HCT116 (cell line): ENCODE measurements around the gene RIC8B. TPM values are rescaled to one million over a fixed set of nuclear protein-coding genes. Genes with fewer than 3 reads are reported as not detected.

Experiments used
- ATAC-seq: fragments of 200-7000 bp; cut with Tn5 transposase; 2 replicates; pipeline ENCODE4 v1.9.1; 2020; ENCODE audit warnings: mild to moderate bottlenecking, moderate library complexity
- BruUV-seq: library from RNA; stranded (reverse); fragments of 400-500 nt; replicated peaks from 2 replicates; lab custom pipeline; 2021; lab: Mats Ljungman, UMichigan
- CTCF ChIA-PET: fragments of 300-600 bp; sonication (Branson Sonifier 250); formaldehyde crosslinking; loops from one replicate; lab custom pipeline; 2021; ENCODE audit warnings: antibody characterized with exemption; lab: Charles Lee
- POLR2A ChIA-PET: fragments of 300-600, 350-600 bp; sonication (Branson Sonifier 250); formaldehyde crosslinking; loops from one replicate; lab custom pipeline; 2021; ENCODE audit warnings: antibody characterized with exemption; lab: Charles Lee
- RAD21 ChIA-PET, 2 experiments: fragments of 300-600 bp; sonication (Branson Sonifier 250); formaldehyde crosslinking; loops; one replicate each; lab custom pipeline; 2023; ENCODE audit warnings: low total read pairs in 2 of 2; ENCODE audit not compliant: uncharacterized antibody in 2 of 2, unreplicated experiment in 2 of 2, low non-redundant PET in 1 of 2; lab: Charles Lee
- DNase-seq: peaks from one replicate; pipeline ENCODE4 v3.0.0-alpha.2; 2010; ENCODE audit warnings: low read depth, low spot score
- H2AFZ ChIP-seq: fragments of 200-600 bp; shearing (Covaris generic), sonication (generic); 2 replicates; pipeline ENCODE4 v1.6.1; 2017; ENCODE audit warnings: low read depth, mixed run types, mixed read lengths, antibody characterized with exemption, low read length; ENCODE audit not compliant: poor library complexity, severe bottlenecking
- H3K27ac ChIP-seq: 2 replicates; pipeline ENCODE4 v1.5.1; 2012; ENCODE audit warnings: low read depth, low read length
- H3K27me3 ChIP-seq: fragments of 200-600 bp; sonication (generic); 2 replicates; pipeline ENCODE4 v1.6.1; 2016; ENCODE audit warnings: mixed run types, low read length, mixed read lengths; ENCODE audit not compliant: insufficient read depth
- H3K36me3 ChIP-seq, 2 experiments: fragments of 200-500 bp in 1 of 2; fragments of 200-600 bp in 1 of 2; sonication (Bioruptor generic) in 1 of 2; sonication (generic) in 1 of 2; 2 replicates each; pipeline versions ENCODE4 v1.5.1 to v1.6.1; 2014 to 2016; ENCODE audit warnings: low read length in 2 of 2, inconsistent platforms in 1 of 2, mixed read lengths in 1 of 2, mixed run types in 1 of 2; ENCODE audit not compliant: insufficient read depth in 2 of 2, control insufficient read depth in 1 of 2
- H3K4me1 ChIP-seq, 2 experiments: fragments of 200-600 bp in 1 of 2; sonication (generic) in 1 of 2; 2 replicates each; pipeline versions ENCODE4 v1.5.1 to v1.6.1; 2012 to 2017; ENCODE audit warnings: low read length in 2 of 2, inconsistent platforms in 1 of 2, mild to moderate bottlenecking in 1 of 2, mixed read lengths in 1 of 2, mixed run types in 1 of 2, moderate library complexity in 1 of 2; ENCODE audit not compliant: insufficient read depth in 2 of 2, control insufficient read depth in 1 of 2
- H3K4me2 ChIP-seq: fragments of 200-600 bp; sonication (generic); 2 replicates; pipeline ENCODE4 v1.6.1; 2017; ENCODE audit warnings: mixed run types, low read length, mixed read lengths
- H3K4me3 ChIP-seq, 2 experiments: fragments of 200-600 bp in 1 of 2; sonication (generic) in 1 of 2; replicated peaks in 1 of 2; 2 replicates each; pipeline ENCODE4 v1.5.1; 2011 to 2016; ENCODE audit warnings: low read length in 2 of 2, control low read depth in 1 of 2, low read depth in 1 of 2, mild to moderate bottlenecking in 1 of 2, mixed read lengths in 1 of 2, mixed run types in 1 of 2
- H3K79me2 ChIP-seq: fragments of 200-600 bp; sonication (generic); 2 replicates; pipeline ENCODE4 v1.6.1; 2017; ENCODE audit warnings: mild to moderate bottlenecking, mixed run types, low read length, moderate library complexity, mixed read lengths; ENCODE audit not compliant: insufficient read depth
- H3K9ac ChIP-seq: fragments of 200-600 bp; sonication (generic); 2 replicates; pipeline ENCODE4 v1.6.1; 2016; ENCODE audit warnings: low read length, mixed read lengths
- H3K9me2 ChIP-seq: fragments of 200-600 bp; sonication (generic), shearing (Covaris generic); 2 replicates; pipeline ENCODE4 v1.6.1; 2017; ENCODE audit warnings: mixed run types, mild to moderate bottlenecking, moderate library complexity; ENCODE audit not compliant: insufficient read depth
- H3K9me3 ChIP-seq, 2 experiments: fragments of 200-500 bp in 1 of 2; fragments of 200-600 bp in 1 of 2; sonication (Bioruptor generic) in 1 of 2; sonication (generic) in 1 of 2; 2 replicates each; pipeline ENCODE4 v1.6.1; 2014 to 2017; ENCODE audit warnings: low read length in 2 of 2, mixed read lengths in 2 of 2, inconsistent platforms in 1 of 2, low read depth in 1 of 2, mild to moderate bottlenecking in 1 of 2, mixed run types in 1 of 2, moderate library complexity in 1 of 2; ENCODE audit not compliant: control insufficient read depth in 1 of 2, insufficient read depth in 1 of 2
- H4K20me1 ChIP-seq: fragments of 200-600 bp; sonication (generic), shearing (Covaris generic); 2 replicates; pipeline ENCODE4 v1.6.1; 2017; ENCODE audit warnings: mixed run types, mild to moderate bottlenecking, moderate library complexity; ENCODE audit not compliant: insufficient read depth
- CBX3 ChIP-seq: IDR thresholded peaks from 2 replicates; pipeline ENCODE4 v1.6.1; 2012; ENCODE audit warnings: low read depth
- CEBPB ChIP-seq: IDR thresholded peaks from 2 replicates; pipeline ENCODE4 v1.6.1; 2012; ENCODE audit warnings: low read depth
- CTCF ChIP-seq, 3 experiments: fragments of 200-600 bp in 1 of 3; sonication (generic) in 1 of 3; IDR thresholded peaks in 2 of 3; conservative IDR thresholded peaks in 1 of 3; 2 replicates each; pipeline ENCODE4 v1.5.1; 2012 to 2017; ENCODE audit warnings: low read depth in 2 of 3, low read length in 2 of 3, antibody characterized with exemption in 1 of 3, borderline replicate concordance in 1 of 3, control low read depth in 1 of 3, mild to moderate bottlenecking in 1 of 3, mixed read lengths in 1 of 3, mixed run types in 1 of 3, moderate library complexity in 1 of 3; ENCODE audit not compliant: insufficient read depth in 1 of 3
- ELF1 ChIP-seq: IDR thresholded peaks from 2 replicates; pipeline ENCODE4 v1.6.1; 2012; ENCODE audit warnings: low read depth, borderline replicate concordance
- POLR2A ChIP-seq: IDR thresholded peaks from 2 replicates; pipeline ENCODE4 v1.7.0; 2011; ENCODE audit warnings: borderline replicate concordance; ENCODE audit not compliant: insufficient read depth, insufficient read length; ENCODE audit errors: extremely low read depth
- REST ChIP-seq: IDR thresholded peaks from 2 replicates; pipeline ENCODE4 v1.6.1; 2012; ENCODE audit warnings: low read depth
- SIN3A ChIP-seq: IDR thresholded peaks from 2 replicates; pipeline ENCODE4 v1.6.1; 2012; ENCODE audit warnings: low read depth
- SRF ChIP-seq: IDR thresholded peaks from 2 replicates; pipeline ENCODE4 v1.6.1; 2012; ENCODE audit warnings: low read depth
- YY1 ChIP-seq: IDR thresholded peaks from 2 replicates; pipeline ENCODE4 v1.6.1; 2011; ENCODE audit warnings: low read length, low read depth, moderate library complexity, mild to moderate bottlenecking; ENCODE audit not compliant: insufficient replicate concordance; ENCODE audit errors: extremely low read depth
- ZBTB33 ChIP-seq: IDR thresholded peaks from 2 replicates; pipeline ENCODE4 v1.6.1; 2011; ENCODE audit warnings: mild to moderate bottlenecking, low read length, moderate library complexity; ENCODE audit not compliant: insufficient replicate concordance; ENCODE audit errors: extremely low read depth
- ZFX ChIP-seq: fragments of 450-650 bp; IDR thresholded peaks from 2 replicates; pipeline ENCODE4 v1.6.1; 2017
- ZNF274 ChIP-seq: fragments of 200-500 bp; sonication (Bioruptor generic); IDR thresholded peaks from 2 replicates; pipeline ENCODE4 v1.6.1; 2014; ENCODE audit warnings: mild to moderate bottlenecking, low read depth, low read length, inconsistent platforms
- intact Hi-C: fragments of 100-400 bp; cut with micrococcal nuclease; formaldehyde crosslinking; loops from 2 replicates; pipeline ENCODE4 v1.10.0; 2022
- total RNA-seq: library from RNA; stranded (reverse); gene quantifications from one replicate; pipeline ENCODE4 v1.2.1, GENCODE V29; 2021; ENCODE audit not compliant: unreplicated experiment

RIC8B gene
- total RNA-seq, 1 experiment from 2014 or later = 16.7 TPM

DNA sequence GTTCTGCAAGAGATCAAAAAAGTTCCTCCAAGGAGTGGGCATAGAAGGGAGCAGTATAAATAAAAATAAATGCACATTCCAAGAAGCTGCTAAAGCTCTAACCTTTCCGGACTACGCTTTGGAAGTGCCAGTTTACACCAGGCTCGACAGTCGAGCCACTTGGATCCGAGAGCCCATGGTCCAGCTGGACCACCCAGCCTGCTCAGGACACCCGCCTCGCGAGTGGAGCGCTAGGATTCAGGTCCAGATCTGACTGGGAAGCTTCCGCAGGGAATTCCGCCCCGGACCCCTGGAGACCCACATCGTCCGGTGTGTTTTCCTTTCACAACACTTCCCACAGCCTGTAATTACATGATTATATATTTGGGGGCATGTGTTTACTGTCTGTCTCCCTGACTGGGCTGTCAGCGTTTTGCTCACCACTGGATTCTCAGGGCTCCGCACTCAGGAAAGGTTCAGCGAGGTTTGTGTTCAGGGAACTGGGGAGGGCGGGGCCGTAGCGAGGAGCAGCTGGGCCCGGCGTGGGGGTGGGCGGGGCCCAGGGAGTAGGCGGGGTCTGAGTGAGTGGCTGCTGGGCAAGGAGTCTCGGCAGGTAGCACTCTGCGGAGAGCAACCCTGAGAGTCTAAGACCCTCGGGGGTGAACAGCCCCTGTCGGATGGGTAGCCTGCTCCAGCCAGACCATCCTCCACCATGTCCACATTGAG, 128.9 kb downstream of the RIC8B start:
- RAD21 ChIA-PET = no interaction called here

More for the DNA sequence above, 128.9 kb downstream of the RIC8B start:
- peak; percentile 28 for DNase-seq
- Histone ChIP-seq H3K9me3 (no peaks in the 10 kb centered on the region), H3K9ac (no peak overlapping the region; the same call in 1 of the 2 replicates), H3K4me1 (peaks cover 0 to 16% of the 10 kb centered on the region in 2 experiments; a peak in 2 of 4 replicates), H2AFZ (peak overlapping the region; percentile 88), H3K36me3 (no peaks in the 10 kb centered on the region)
- intact Hi-C loops = no loop called here
- TF ChIP-seq SRF (no peak), REST (no peak), ELF1 (no peak), SIN3A (no peak), ZNF274 (no peak), POLR2A (no peak), YY1 (no peak), CBX3 (no peak), ZFX (no peak), CTCF (IDR thresholded peaks at IDR 0.05 in 2 of 3, conservative IDR thresholded peaks at IDR 0.05 in 1 of 3; ENCODE audit: borderline replicate concordance in 1 of 3, insufficient read depth in 1 of 3, low read depth in 2 of 3, low read length in 2 of 3) (no peak), ZBTB33 (no peak), CEBPB (no peak)
- TF ChIP-seq, all 23 proteins: peak for 0
- Histone ChIP-seq H3K9me2 (no peaks in the 10 kb centered on the region), H3K4me3 (peak overlapping the region; percentile 28 to 52), H4K20me1 (no peaks in the 10 kb centered on the region), H3K27ac (no peak overlapping the region), H3K4me2 (peak overlapping the region; percentile 78), H3K27me3 (no peaks in the 10 kb centered on the region), H3K79me2 (no peaks in the 10 kb centered on the region)
- CTCF ChIA-PET = interaction anchor here (1.4 kb wide), 1 partner anchor 546 kb away, joined by 4 read pairs; the partner anchor contains the start of gene POLR3B
- no TSS peak for BruUV-seq
- POLR2A ChIA-PET = interaction anchor here (0.9 kb wide), 1 partner anchor 546 kb away, joined by 4 read pairs; the partner anchor contains the start of gene POLR3B
- ATAC-seq = peak; percentile 100
